Keratinocyte (primary cell): Measurements from ENCODE around the gene CFAP57. TPM values are rescaled to one million over a fixed set of nuclear protein-coding genes. Genes with fewer than 3 reads are reported as not detected.

Experiments used
- DNase-seq: peaks from one replicate; pipeline ENCODE4 v3.0.0-alpha.2; 2011; ENCODE audit warnings: low read depth, missing footprints, low spot score
- FAIRE-seq: peaks from 2 replicates; lab custom pipeline; 2011; peaks lifted over from hg19 to GRCh38; lab: Jason Lieb, UNC
- H2AFZ ChIP-seq: 2 replicates; pipeline ENCODE4 v1.6.0; 2012; ENCODE audit warnings: low read length, control low read depth, inconsistent platforms; ENCODE audit not compliant: control insufficient read depth
- H3K27ac ChIP-seq: 2 replicates; pipeline ENCODE4 v1.5.1; 2011; ENCODE audit warnings: low read length; ENCODE audit not compliant: control insufficient read depth, insufficient read depth
- H3K27me3 ChIP-seq: 3 replicates; pipeline ENCODE4 v1.6.0; 2011; ENCODE audit warnings: low read length; ENCODE audit not compliant: control insufficient read depth, insufficient read depth; ENCODE audit errors: extremely low read depth
- H3K36me3 ChIP-seq, 2 experiments: 2 replicates in 1 of 2; 3 replicates in 1 of 2; pipeline ENCODE4 v1.5.1; 2011; ENCODE audit warnings: low read length in 2 of 2, mild to moderate bottlenecking in 1 of 2; ENCODE audit not compliant: control insufficient read depth in 2 of 2, insufficient read depth in 2 of 2; ENCODE audit errors: extremely low read depth in 1 of 2
- H3K4me1 ChIP-seq: 3 replicates; pipeline ENCODE4 v1.5.1; 2011; ENCODE audit warnings: low read length; ENCODE audit not compliant: control insufficient read depth, insufficient read depth; ENCODE audit errors: extremely low read depth
- H3K4me2 ChIP-seq: 3 replicates; pipeline ENCODE4 v1.6.0; 2011; ENCODE audit warnings: low read depth, low read length; ENCODE audit not compliant: control insufficient read depth, insufficient read depth; ENCODE audit errors: extremely low read depth
- H3K4me3 ChIP-seq, 3 experiments: fragments of 200-600 bp in 1 of 3; sonication (generic) in 1 of 3; 2 replicates in 2 of 3; 3 replicates in 1 of 3; pipeline ENCODE4 v1.5.1; 2011 to 2016; ENCODE audit warnings: low read length in 3 of 3, mild to moderate bottlenecking in 3 of 3, control low read depth in 2 of 3, inconsistent platforms in 1 of 3, low read depth in 1 of 3, mixed read lengths in 1 of 3, mixed run types in 1 of 3, moderate library complexity in 1 of 3; ENCODE audit not compliant: control insufficient read depth in 2 of 3, insufficient read depth in 2 of 3; ENCODE audit errors: extremely low read depth in 1 of 3
- H3K79me2 ChIP-seq: 2 replicates; pipeline ENCODE4 v1.6.0; 2012; ENCODE audit warnings: low read length; ENCODE audit not compliant: control insufficient read depth, insufficient read depth
- H3K9ac ChIP-seq: 3 replicates; pipeline ENCODE4 v1.6.0; 2011; ENCODE audit warnings: low read length; ENCODE audit not compliant: control insufficient read depth, insufficient read depth; ENCODE audit errors: extremely low read depth
- H3K9me1 ChIP-seq: 3 replicates; pipeline ENCODE4 v1.6.0; 2011; ENCODE audit warnings: low read length; ENCODE audit not compliant: control insufficient read depth, insufficient read depth; ENCODE audit errors: extremely low read depth
- H3K9me3 ChIP-seq: 2 replicates; pipeline ENCODE4 v1.5.1; 2012; ENCODE audit warnings: low read depth, low read length; ENCODE audit not compliant: control insufficient read depth
- H4K20me1 ChIP-seq: 3 replicates; pipeline ENCODE4 v1.6.0; 2011; ENCODE audit warnings: low read length; ENCODE audit not compliant: control insufficient read depth, insufficient read depth; ENCODE audit errors: extremely low read depth
- EZH2 ChIP-seq: IDR thresholded peaks from one replicate; pipeline ENCODE4 v1.6.1; 2012; ENCODE audit warnings: inconsistent platforms, mild to moderate bottlenecking, low read length, moderate library complexity
- dilution Hi-C: fragments of 300-500 bp; cut with MboI; formaldehyde crosslinking; loops from one replicate; pipeline ENCODE4 v1.7.0; 2020; ENCODE audit warnings: low sequenced_read_pairs; ENCODE audit not compliant: extremely low pct_ligation_motif_present
- polyA plus RNA-seq, 5 experiments: library from polyadenylated mRNA; depleted of rRNA in 3 of 5; stranded (reverse) in 3 of 5; stranded (forward) in 1 of 5; unstranded in 1 of 5; fragments of >200 nt; gene quantifications; 1 replicate in 1 of 5; 2 replicates in 3 of 5; 3 replicates in 1 of 5; pipeline versions ENCODE4 v1.2.1 to v1.2.3, GENCODE V29; 2011 to 2012; ENCODE audit warnings: missing spikeins in 2 of 5, low read depth in 1 of 5, low replicate concordance in 1 of 5
- TF ChIP-seq, protein P1 (sequence below), 3 experiments: IDR thresholded peaks in 1 of 3; conservative IDR thresholded peaks in 1 of 3; optimal IDR thresholded peaks in 1 of 3; 2 replicates in 2 of 3; 3 replicates in 1 of 3; pipeline versions ENCODE3 to v1.5.1; 2011; ENCODE audit warnings: low read length in 3 of 3, mild to moderate bottlenecking in 3 of 3, moderate library complexity in 2 of 3, control low read depth in 1 of 3, inconsistent platforms in 1 of 3; ENCODE audit not compliant: insufficient read depth in 2 of 3; ENCODE audit errors: extremely low read depth in 1 of 3

The CFAP57 gene
- polyA plus RNA-seq, 1 donor (not counting 4 experiments of a cell fraction or from before 2014, with no cell fraction given) = 0.39 TPM

DNA sequence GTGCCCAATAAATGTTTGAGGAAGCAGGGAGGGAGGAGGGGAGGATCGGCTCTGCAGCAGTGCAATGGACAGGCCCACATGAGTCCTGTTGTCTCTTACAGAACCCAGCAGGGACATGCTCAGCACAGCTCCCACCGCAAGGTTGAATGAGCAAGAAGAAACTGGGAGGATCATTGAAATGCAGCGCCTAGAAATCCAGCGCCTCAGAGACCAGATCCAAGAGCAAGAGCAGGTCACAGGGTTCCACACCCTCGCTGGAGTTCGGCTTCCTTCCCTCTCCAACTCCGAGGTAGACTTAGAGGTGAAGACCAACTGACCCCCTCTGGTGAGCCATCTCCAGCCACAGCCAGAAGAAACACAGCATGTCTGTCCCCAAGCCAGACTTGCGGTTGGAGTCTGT is 81.7 kb downstream of the CFAP57 start:
- dilution Hi-C loops = no loop called here
- DNase-seq (no peak), FAIRE-seq (no peak)
- Histone ChIP-seq H3K9me1 (no peaks in the 10 kb centered on the region), H3K4me2 (no peak overlapping the region), H3K36me3 (no peaks in the 10 kb centered on the region), H3K27ac (no peak overlapping the region), H3K4me1 (no peaks in the 10 kb centered on the region), H4K20me1 (no peaks in the 10 kb centered on the region), H3K9ac (no peak overlapping the region), H3K9me3 (no peaks in the 10 kb centered on the region), H3K4me3 (no peak overlapping the region), H3K79me2 (no peaks in the 10 kb centered on the region), H3K27me3 (peaks cover 16% of the 10 kb centered on the region), H2AFZ (no peak overlapping the region)
- TF ChIP-seq, protein P1, sequence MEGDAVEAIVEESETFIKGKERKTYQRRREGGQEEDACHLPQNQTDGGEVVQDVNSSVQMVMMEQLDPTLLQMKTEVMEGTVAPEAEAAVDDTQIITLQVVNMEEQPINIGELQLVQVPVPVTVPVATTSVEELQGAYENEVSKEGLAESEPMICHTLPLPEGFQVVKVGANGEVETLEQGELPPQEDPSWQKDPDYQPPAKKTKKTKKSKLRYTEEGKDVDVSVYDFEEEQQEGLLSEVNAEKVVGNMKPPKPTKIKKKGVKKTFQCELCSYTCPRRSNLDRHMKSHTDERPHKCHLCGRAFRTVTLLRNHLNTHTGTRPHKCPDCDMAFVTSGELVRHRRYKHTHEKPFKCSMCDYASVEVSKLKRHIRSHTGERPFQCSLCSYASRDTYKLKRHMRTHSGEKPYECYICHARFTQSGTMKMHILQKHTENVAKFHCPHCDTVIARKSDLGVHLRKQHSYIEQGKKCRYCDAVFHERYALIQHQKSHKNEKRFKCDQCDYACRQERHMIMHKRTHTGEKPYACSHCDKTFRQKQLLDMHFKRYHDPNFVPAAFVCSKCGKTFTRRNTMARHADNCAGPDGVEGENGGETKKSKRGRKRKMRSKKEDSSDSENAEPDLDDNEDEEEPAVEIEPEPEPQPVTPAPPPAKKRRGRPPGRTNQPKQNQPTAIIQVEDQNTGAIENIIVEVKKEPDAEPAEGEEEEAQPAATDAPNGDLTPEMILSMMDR (optimal IDR thresholded peaks at IDR 0.05 in 1 of 3, IDR thresholded peaks at IDR 0.05 in 1 of 3, conservative IDR thresholded peaks at IDR 0.05 in 1 of 3; ENCODE audit: extremely low read depth in 1 of 3, insufficient read depth in 2 of 3, low read length in 3 of 3) = no peak
- TF ChIP-seq EZH2 = no peak

DNA sequence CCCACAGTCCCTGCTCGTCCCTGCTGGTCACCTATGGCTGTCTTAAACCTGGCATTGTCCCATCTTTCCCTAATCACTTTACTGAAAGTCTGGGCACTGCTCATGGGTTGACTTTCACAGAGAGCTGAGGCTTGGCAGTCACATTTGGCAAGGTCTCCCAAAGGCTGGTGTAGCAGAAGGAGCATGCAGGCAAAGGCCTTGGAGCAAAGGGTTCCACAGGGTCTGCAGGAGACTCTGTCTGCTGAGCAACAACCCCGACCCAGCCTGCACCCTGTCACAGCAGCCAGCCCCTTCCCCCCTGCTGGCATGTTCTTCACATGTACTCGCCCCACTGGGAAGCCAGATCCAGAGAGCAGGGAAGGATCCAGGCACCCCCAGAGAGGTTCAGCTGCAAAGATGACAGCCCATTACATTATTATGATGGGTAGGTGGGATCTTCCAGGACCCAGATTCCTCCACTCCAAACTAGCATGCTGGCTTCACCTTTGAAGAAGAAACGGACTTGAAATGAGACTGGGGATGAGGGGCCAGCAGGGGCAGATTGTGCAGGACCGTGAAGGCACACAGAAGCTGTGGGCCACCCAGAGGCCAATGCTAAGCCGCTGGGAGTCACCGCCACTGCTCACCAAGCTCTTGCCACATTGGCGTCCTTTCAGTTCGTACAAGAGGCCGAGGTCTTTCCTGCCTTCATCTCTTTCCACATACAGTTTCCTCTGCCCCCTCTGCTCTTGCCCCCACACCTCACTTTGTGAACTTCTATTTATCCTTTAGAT is 83.5 kb downstream of the CFAP57 start:
- Histone ChIP-seq H3K36me3 (no peaks in the 10 kb centered on the region), H3K27me3 (peaks cover 16% of the 10 kb centered on the region), H2AFZ (no peak overlapping the region), H3K4me1 (no peaks in the 10 kb centered on the region), H3K4me3 (no peak overlapping the region), H3K79me2 (no peaks in the 10 kb centered on the region), H3K9ac (no peak overlapping the region), H3K9me3 (no peaks in the 10 kb centered on the region), H3K27ac (no peak overlapping the region), H4K20me1 (no peaks in the 10 kb centered on the region), H3K9me1 (no peaks in the 10 kb centered on the region), H3K4me2 (no peak overlapping the region)
- FAIRE-seq (no peak), DNase-seq (no peak)
- TF ChIP-seq, protein P1 (optimal IDR thresholded peaks at IDR 0.05 in 1 of 3, IDR thresholded peaks at IDR 0.05 in 1 of 3, conservative IDR thresholded peaks at IDR 0.05 in 1 of 3; ENCODE audit: extremely low read depth in 1 of 3, insufficient read depth in 2 of 3, low read length in 3 of 3) = no peak
- TF ChIP-seq EZH2 = no peak
- dilution Hi-C loops = no loop called here
